NCI-H146 treated with DMSO at 0.1 percent for 48 hours (cell line): ENCODE measurements around the gene SCAPER.

Experiments used
- DNase-seq: peaks from one replicate; lab custom pipeline; 2025; ENCODE audit not compliant: unreplicated experiment; lab: John Stamatoyannopoulos, UW

Gene SCAPER

GRCh38 chr15:76343313-76343996, 561.7 kb downstream of the SCAPER start:
- DNase-seq: no peak

- DNase-seq: no peak
These were observed 562.5 kb downstream of the SCAPER start for GRCh38 chr15:76342382-76343201.

- DNase-seq: no peak
These were observed 563.1 kb downstream of the SCAPER start for GRCh38 chr15:76342058-76342381.

GRCh38 chr15:76341366-76342057, 563.6 kb downstream of the SCAPER start:
- no peak for DNase-seq

- no peak for DNase-seq
These were observed 564.3 kb downstream of the SCAPER start for GRCh38 chr15:76340803-76341365.

- peak; percentile 18 for DNase-seq
These were observed 564.8 kb downstream of the SCAPER start for GRCh38 chr15:76340198-76340802.

GRCh38 chr15:76339305-76340197, 565.6 kb downstream of the SCAPER start:
- DNase-seq: no peak

GRCh38 chr15:76338486-76339304, 566.4 kb downstream of the SCAPER start:
- no peak for DNase-seq

- no peak for DNase-seq
These were observed 567.2 kb downstream of the SCAPER start for GRCh38 chr15:76337696-76338485.

- DNase-seq: no peak
These were observed 568.0 kb downstream of the SCAPER start for GRCh38 chr15:76337059-76337695.

- DNase-seq: no peak
These were observed 568.7 kb downstream of the SCAPER start, which contains the start of gene ISL2 for GRCh38 chr15:76336254-76337058. Gene ISL2 (plus strand): TSS chr15:76336773. CDS start chr15:76336884, 111 bp downstream.

GRCh38 chr15:76335307-76336253, 569.6 kb downstream of the SCAPER start:
- DNase-seq: no peak

GRCh38 chr15:76334438-76335306, 570.5 kb downstream of the SCAPER start:
- DNase-seq: no peak

- no peak for DNase-seq
These were observed 571.3 kb downstream of the SCAPER start for GRCh38 chr15:76333720-76334437.
